SW 1271 (cell line): ENCODE measurements around the gene YIPF2.
"Not testable (repeated sequence)": the region's sequence is repeated elsewhere in the genome, so short reads cannot be mapped to it uniquely, and the experiment has no call there.

Source experiments
- DNase-seq, 2 experiments: peaks; one replicate each; lab custom pipeline; 2025; lab: John Stamatoyannopoulos, UW

Gene YIPF2

GRCh38 chr19:10928563-10929401 lies at the start of gene YIPF2, which contains the start of gene TIMM29:
Gene YIPF2, minus strand, starts transcription at chr19:10928639. Its CDS starts 229 bp downstream, at chr19:10928410.
Gene TIMM29, plus strand, starts transcription at chr19:10928811. Its CDS starts 12 bp downstream, at chr19:10928823.
- peak; percentile 96 to 97 for DNase-seq

GRCh38 chr19:10977742-10978092 lies 49.3 kb upstream of the YIPF2 start:
- no peak for DNase-seq

- no peak for DNase-seq
Measured at GRCh38 chr19:10976131-10976892, 47.9 kb upstream of the YIPF2 start.

GRCh38 chr19:10975374-10976130 lies 47.1 kb upstream of the YIPF2 start:
- DNase-seq, result no peak

- no peak for DNase-seq
Measured at GRCh38 chr19:10971107-10971726, 42.8 kb upstream of the YIPF2 start.

GRCh38 chr19:10968527-10969135 lies 40.2 kb upstream of the YIPF2 start:
- no peak for DNase-seq

- DNase-seq, result no peak
Measured at GRCh38 chr19:10966809-10967208, 38.4 kb upstream of the YIPF2 start.

- no peak for DNase-seq
Measured at GRCh38 chr19:10965398-10965797, 37.0 kb upstream of the YIPF2 start.

- no peak for DNase-seq
Measured at GRCh38 chr19:10964903-10965302, 36.5 kb upstream of the YIPF2 start.

GRCh38 chr19:10963865-10964264 lies 35.4 kb upstream of the YIPF2 start:
- DNase-seq, result no peak

- no peak for DNase-seq
Measured at GRCh38 chr19:10962863-10963262, 34.4 kb upstream of the YIPF2 start.

GRCh38 chr19:10961073-10961860 lies 32.8 kb upstream of the YIPF2 start:
- no peak for DNase-seq

- peak; percentile 76 to 92 for DNase-seq
Measured at GRCh38 chr19:10960314-10961072, 32.1 kb upstream of the YIPF2 start, which contains the start of gene SMARCA4. Gene SMARCA4, plus strand, starts transcription at chr19:10961030. Its CDS starts 23,122 bp downstream, at chr19:10984152.

- not testable (repeated sequence) for DNase-seq
Measured at GRCh38 chr19:10959277-10959968, 31.0 kb upstream of the YIPF2 start.

- DNase-seq, result no peak
Measured at GRCh38 chr19:10952809-10953208, 24.4 kb upstream of the YIPF2 start.

- peak in 1 of 2 experiments; percentile 52 for DNase-seq
Measured at GRCh38 chr19:10946958-10947657, 18.7 kb upstream of the YIPF2 start.

GRCh38 chr19:10945264-10945663 lies 16.8 kb upstream of the YIPF2 start:
- no peak for DNase-seq

GRCh38 chr19:10943412-10943811 lies 15.0 kb upstream of the YIPF2 start:
- DNase-seq, result not testable (repeated sequence)
